OCI-LY1 (cell line): ENCODE results near the gene TBX10.

Experiments used
- H2AFZ ChIP-seq: fragments of 200-600 bp; sonication (generic), shearing (Covaris generic); 2 replicates; pipeline ENCODE4 v1.6.0; 2014; ENCODE audit warnings: antibody characterized with exemption, mild to moderate bottlenecking, low read length
- H3F3A ChIP-seq: fragments of 200-600 bp; sonication (generic), shearing (Covaris generic); 2 replicates; pipeline ENCODE4 v1.6.0; 2014; ENCODE audit warnings: mild to moderate bottlenecking, antibody characterized with exemption, low read length, moderate library complexity; ENCODE audit not compliant: insufficient read depth
- H3K27ac ChIP-seq: fragments of 200-600 bp; sonication (generic); 2 replicates; pipeline ENCODE4 v1.5.1; 2014; ENCODE audit warnings: low read length, mixed run types, mild to moderate bottlenecking, low read depth; ENCODE audit not compliant: poor library complexity, severe bottlenecking
- H3K27me3 ChIP-seq: fragments of 200-600 bp; sonication (generic); 2 replicates; pipeline ENCODE4 v1.6.0; 2014; ENCODE audit warnings: antibody characterized with exemption, mild to moderate bottlenecking, low read length, moderate library complexity; ENCODE audit not compliant: insufficient read depth
- H3K36me3 ChIP-seq: fragments of 200-600 bp; sonication (generic); 2 replicates; pipeline ENCODE4 v1.6.1; 2014; ENCODE audit warnings: mild to moderate bottlenecking, antibody characterized with exemption, low read length, moderate library complexity, mixed read lengths; ENCODE audit not compliant: insufficient read depth
- H3K4me1 ChIP-seq: fragments of 200-600 bp; sonication (generic); 2 replicates; pipeline ENCODE4 v1.5.1; 2014; ENCODE audit warnings: mild to moderate bottlenecking, low read length, moderate library complexity; ENCODE audit not compliant: insufficient read depth, severe bottlenecking
- H3K4me2 ChIP-seq: fragments of 200-600 bp; sonication (generic), shearing (Covaris generic); 2 replicates; pipeline ENCODE4 v1.6.1; 2014; ENCODE audit warnings: low read length
- H3K4me3 ChIP-seq: fragments of 200-600 bp; sonication (generic); 2 replicates; pipeline ENCODE4 v1.5.1; 2014; ENCODE audit warnings: low read length, low read depth, mild to moderate bottlenecking, mixed read lengths; ENCODE audit not compliant: poor library complexity, severe bottlenecking
- H3K79me2 ChIP-seq: fragments of 200-600 bp; shearing (Covaris generic); 2 replicates; pipeline ENCODE4 v1.6.1; 2016; ENCODE audit warnings: mixed run types, low read length, mixed read lengths; ENCODE audit not compliant: insufficient read depth
- H3K9ac ChIP-seq: fragments of 200-600 bp; sonication (generic), shearing (Covaris generic); 2 replicates; pipeline ENCODE4 v1.6.1; 2014; ENCODE audit warnings: mild to moderate bottlenecking, low read length, mixed read lengths
- H3K9me2 ChIP-seq: fragments of 200-600 bp; sonication (generic), shearing (Covaris generic); 2 replicates; pipeline ENCODE4 v1.6.1; 2014; ENCODE audit warnings: low read depth, mild to moderate bottlenecking, low read length, mixed read lengths
- H3K9me3 ChIP-seq: fragments of 200-600 bp; shearing (Covaris generic); 2 replicates; pipeline ENCODE4 v1.6.1; 2014; ENCODE audit warnings: low read length, mixed read lengths
- H4K20me1 ChIP-seq: fragments of 200-600 bp; sonication (generic), shearing (Covaris generic); 2 replicates; pipeline ENCODE4 v1.6.0; 2016; ENCODE audit warnings: mild to moderate bottlenecking, low read length; ENCODE audit not compliant: insufficient read depth
- EZH2 ChIP-seq: fragments of 200-600 bp; sonication (generic), shearing (Covaris generic); IDR thresholded peaks from 2 replicates; pipeline ENCODE4 v1.8.0; 2017; ENCODE audit warnings: borderline replicate concordance, mixed run types, mild to moderate bottlenecking, antibody characterized with exemption, low read length, moderate library complexity, mixed read lengths
- TF ChIP-seq, protein P1 (sequence below): fragments of 200-600 bp; sonication (generic), shearing (Covaris generic); IDR thresholded peaks from 2 replicates; pipeline ENCODE4 v1.5.1; 2017; ENCODE audit warnings: mild to moderate bottlenecking, antibody characterized with exemption, low read length, moderate library complexity, mixed read lengths

Gene TBX10

DNA sequence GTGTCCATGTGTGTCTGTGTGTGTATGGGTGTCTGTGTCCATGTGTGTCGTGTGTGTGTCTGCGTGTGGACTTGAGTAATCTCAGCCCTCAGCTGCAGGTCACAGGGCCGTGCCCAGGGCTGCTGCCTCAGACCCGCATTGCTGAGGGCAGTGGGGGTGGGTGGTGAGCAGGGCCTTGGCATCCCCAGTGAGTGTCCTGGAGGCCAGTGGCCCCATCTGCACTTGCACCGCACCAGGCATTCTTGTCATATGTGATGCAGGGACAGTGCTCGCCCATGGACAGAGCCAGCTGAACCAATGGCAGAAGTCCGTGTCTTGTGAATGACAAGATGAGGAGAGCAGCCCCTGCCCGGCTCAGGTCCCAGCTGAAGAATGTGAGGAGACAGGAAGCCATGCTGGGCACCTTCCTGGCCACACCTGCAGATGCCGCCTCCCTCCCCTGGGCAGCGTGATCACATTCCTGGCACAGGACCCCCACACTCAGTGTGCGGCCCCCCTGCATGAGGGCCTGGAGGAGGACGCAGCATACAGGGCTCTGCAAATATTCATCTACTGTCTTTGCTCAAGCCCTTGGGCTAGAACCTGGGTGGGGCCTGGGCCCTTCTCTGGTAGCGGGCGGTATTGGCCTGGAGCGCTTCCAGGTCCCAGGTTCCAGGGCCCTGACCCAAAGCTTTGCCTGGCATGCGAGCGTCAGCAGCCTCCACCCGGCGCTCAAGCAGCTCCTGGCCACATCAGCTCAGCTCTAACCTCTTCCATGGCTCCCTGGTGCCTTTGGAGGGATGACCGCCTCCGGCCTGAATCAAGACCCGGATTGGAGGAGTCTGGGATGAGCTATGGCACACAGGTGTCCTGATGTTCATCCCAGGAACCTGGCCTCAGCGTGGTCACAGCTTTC, 31.0 kb upstream of the TBX10 start:
- Histone ChIP-seq H3K9ac (no peak overlapping the region), H3K9me3 (peaks cover 3% of the 10 kb centered on the region), H4K20me1 (no peaks in the 10 kb centered on the region), H3F3A (no peaks in the 10 kb centered on the region), H3K27me3 (peaks cover 21% of the 10 kb centered on the region; the same call in 1 of the 2 replicates), H3K79me2 (no peaks in the 10 kb centered on the region), H3K4me2 (no peak overlapping the region), H3K4me1 (peaks cover 14% of the 10 kb centered on the region), H2AFZ (no peak overlapping the region), H3K27ac (no peak overlapping the region), H3K4me3 (no peak overlapping the region), H3K9me2 (no peaks in the 10 kb centered on the region), H3K36me3 (peaks cover 2% of the 10 kb centered on the region; the same call in 1 of the 2 replicates)
- TF ChIP-seq EZH2, result no peak
- TF ChIP-seq, protein P1, sequence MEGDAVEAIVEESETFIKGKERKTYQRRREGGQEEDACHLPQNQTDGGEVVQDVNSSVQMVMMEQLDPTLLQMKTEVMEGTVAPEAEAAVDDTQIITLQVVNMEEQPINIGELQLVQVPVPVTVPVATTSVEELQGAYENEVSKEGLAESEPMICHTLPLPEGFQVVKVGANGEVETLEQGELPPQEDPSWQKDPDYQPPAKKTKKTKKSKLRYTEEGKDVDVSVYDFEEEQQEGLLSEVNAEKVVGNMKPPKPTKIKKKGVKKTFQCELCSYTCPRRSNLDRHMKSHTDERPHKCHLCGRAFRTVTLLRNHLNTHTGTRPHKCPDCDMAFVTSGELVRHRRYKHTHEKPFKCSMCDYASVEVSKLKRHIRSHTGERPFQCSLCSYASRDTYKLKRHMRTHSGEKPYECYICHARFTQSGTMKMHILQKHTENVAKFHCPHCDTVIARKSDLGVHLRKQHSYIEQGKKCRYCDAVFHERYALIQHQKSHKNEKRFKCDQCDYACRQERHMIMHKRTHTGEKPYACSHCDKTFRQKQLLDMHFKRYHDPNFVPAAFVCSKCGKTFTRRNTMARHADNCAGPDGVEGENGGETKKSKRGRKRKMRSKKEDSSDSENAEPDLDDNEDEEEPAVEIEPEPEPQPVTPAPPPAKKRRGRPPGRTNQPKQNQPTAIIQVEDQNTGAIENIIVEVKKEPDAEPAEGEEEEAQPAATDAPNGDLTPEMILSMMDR, result no peak

DNA sequence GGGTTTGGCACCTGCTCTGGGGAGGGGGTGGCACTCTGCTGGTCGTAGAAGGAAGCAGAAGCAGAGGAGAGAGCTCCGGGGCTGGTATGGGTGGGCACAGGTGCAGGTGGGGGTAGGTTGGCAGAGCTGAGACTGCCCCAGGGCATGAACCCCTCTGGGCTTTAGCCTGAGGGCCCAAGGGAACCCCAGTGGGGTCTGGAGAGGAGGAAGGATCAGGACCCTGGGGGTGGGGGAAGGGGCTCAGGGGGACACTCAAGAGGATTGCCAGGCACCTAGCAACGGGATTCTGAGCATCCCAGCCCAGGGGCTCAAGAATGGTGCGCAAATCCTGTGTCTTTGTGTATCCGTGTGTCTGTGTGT, 28.6 kb upstream of the TBX10 start:
- Histone ChIP-seq H3K9ac (no peak overlapping the region), H3K4me2 (no peak overlapping the region), H3K27ac (no peak overlapping the region), H3K79me2 (no peaks in the 10 kb centered on the region), H3K9me3 (no peaks in the 10 kb centered on the region), H3K4me1 (peaks cover 14% of the 10 kb centered on the region), H3K27me3 (peaks cover 12% of the 10 kb centered on the region; the same call in 1 of the 2 replicates), H3K4me3 (no peak overlapping the region), H4K20me1 (no peaks in the 10 kb centered on the region), H3K36me3 (no peaks in the 10 kb centered on the region), H3K9me2 (no peaks in the 10 kb centered on the region), H3F3A (no peaks in the 10 kb centered on the region), H2AFZ (no peak overlapping the region)
- TF ChIP-seq, protein P1, result no peak; the same call in 1 of the 2 replicates
- TF ChIP-seq EZH2, result no peak

DNA sequence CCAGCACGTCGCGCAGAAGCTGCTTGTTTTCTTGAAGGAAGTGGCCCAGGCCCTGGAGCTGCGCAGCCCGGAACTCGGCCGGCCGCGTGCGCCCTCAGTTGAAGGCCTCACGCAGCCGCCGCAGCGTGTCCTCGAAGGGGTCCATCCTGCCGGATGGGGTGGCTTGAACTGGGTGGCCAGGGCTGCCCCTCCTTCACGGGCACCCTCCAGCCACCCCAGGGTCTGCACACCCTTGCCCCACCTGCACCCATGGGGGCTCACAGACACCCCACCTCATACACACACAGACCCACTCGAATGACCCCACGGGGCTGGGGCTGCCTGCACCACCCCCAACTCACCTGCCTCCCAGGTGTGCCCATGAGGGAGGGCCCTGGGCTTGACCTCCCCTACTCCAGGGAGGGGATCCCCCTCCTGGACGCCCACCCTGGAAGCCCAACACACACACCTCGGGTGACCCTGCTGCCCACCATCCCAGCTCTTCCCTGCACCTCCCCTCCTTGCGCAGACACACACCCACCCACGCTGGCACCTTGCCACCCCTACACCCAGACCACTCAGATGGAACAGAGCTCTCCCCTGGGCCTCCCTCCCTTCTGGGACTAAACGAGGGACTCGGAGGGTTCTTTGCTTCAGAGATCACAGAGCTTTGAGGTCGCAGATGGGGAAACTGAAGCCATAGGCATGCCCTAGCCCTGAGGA, 28.1 kb upstream of the TBX10 start:
- Histone ChIP-seq H3K27me3 (peaks cover 11% of the 10 kb centered on the region; the same call in 1 of the 2 replicates), H3K9ac (no peak overlapping the region), H3K27ac (no peak overlapping the region), H3K9me2 (no peaks in the 10 kb centered on the region), H3K9me3 (no peaks in the 10 kb centered on the region), H3K4me1 (peaks cover 14% of the 10 kb centered on the region), H3K4me2 (no peak overlapping the region), H4K20me1 (no peaks in the 10 kb centered on the region), H2AFZ (no peak overlapping the region), H3K79me2 (no peaks in the 10 kb centered on the region), H3K36me3 (no peaks in the 10 kb centered on the region), H3K4me3 (no peak overlapping the region), H3F3A (no peaks in the 10 kb centered on the region)
- TF ChIP-seq, protein P1, result no peak
- TF ChIP-seq EZH2, result no peak
